Adrenal gland (tissue), 12 donors: ENCODE measurements around the gene MOSPD3. TPM values are rescaled to one million over a fixed set of nuclear protein-coding genes. Genes with fewer than 3 reads are reported as not detected.

Source experiments
- DNase-seq, 7 donors: peaks; one replicate each; pipeline ENCODE4 v3.0.0-alpha.2; 2019 to 2020
- H3K27ac ChIP-seq, 5 donors: fragments of 200-600 bp; sonication (generic) in 4 of 5; 1 replicate in 3 of 5; 2 replicates in 2 of 5; pipeline versions ENCODE4 v1.5.1 to v1.8.0; 2016 to 2020; ENCODE audit warnings: mild to moderate bottlenecking in 1 of 5
- H3K27me3 ChIP-seq: fragments of 200-600 bp; 2 replicates; pipeline ENCODE4 v1.8.0; 2021
- H3K36me3 ChIP-seq, 2 donors: fragments of 200-600 bp; replicated peaks in 1 of 2; 1 replicate in 1 of 2; 2 replicates in 1 of 2; pipeline versions ENCODE4 v1.5.1 to v1.8.0; 2018 to 2022
- H3K4me1 ChIP-seq, 2 donors: fragments of 200-600 bp; replicated peaks in 1 of 2; 1 replicate in 1 of 2; 2 replicates in 1 of 2; pipeline versions ENCODE4 v1.5.1 to v1.8.0; 2018 to 2021
- H3K4me3 ChIP-seq, 4 donors: fragments of 200-600 bp; sonication (generic) in 3 of 4; one replicate each; pipeline ENCODE4 v1.5.1; 2016 to 2018
- H3K9me3 ChIP-seq, 3 donors: fragments of 200-600 bp; sonication (generic) in 1 of 3; replicated peaks in 1 of 3; 1 replicate in 2 of 3; 2 replicates in 1 of 3; pipeline versions ENCODE4 v1.5.1 to v1.8.0; 2016 to 2021
- CTCF ChIP-seq, 6 experiments: fragments of 450-650 bp in 4 of 6; fragments of 200-600 bp in 2 of 6; sonication (generic) in 1 of 6; IDR thresholded peaks; 1 replicate in 5 of 6; 2 replicates in 1 of 6; pipeline versions ENCODE4 v1.5.1 to v1.8.0; 2016 to 2021; ENCODE audit warnings: antibody characterized with exemption in 6 of 6, mild to moderate bottlenecking in 2 of 6, moderate library complexity in 1 of 6
- POLR2A ChIP-seq, 2 donors: fragments of 450-650 bp; IDR thresholded peaks; one replicate each; pipeline ENCODE4 v1.6.1; 2017; ENCODE audit warnings: antibody characterized with exemption in 2 of 2, mild to moderate bottlenecking in 2 of 2, moderate library complexity in 1 of 2
- WGBS, 4 donors: extraction: QIAGEN DNeasy Blood & Tissue Kit in 2 of 4; methylation state at CpG; one replicate each; pipeline versions ENCODE4 v1.1.5 to v1.1.7; 2013 to 2017; 5-methylcytosine and 5-hydroxymethylcytosine counted together
- intact Hi-C, 2 donors: fragments of 100-400 bp; cut with DNase I; formaldehyde crosslinking; loops; one replicate each; pipeline versions ENCODE4 v1.14.1 to v1.15.0; 2022 to 2023
- polyA plus RNA-seq, 3 donors: library from polyadenylated mRNA; stranded (reverse); fragments of 200-250 nt in 2 of 3; fragments of 350-450 nt in 1 of 3; fragmentation: Illumina TruSeq in 1 of 3; extraction: RNeasy Lipid Tissue Mini Kit (QIAGEN cat#74804) in 1 of 3; gene quantifications; one replicate each; pipeline ENCODE4 v1.2.3, GENCODE V29; 2013 to 2014
- total RNA-seq, 9 donors: library from RNA; depleted of rRNA in 4 of 9; stranded (reverse); fragments of >200 nt in 4 of 9; fragments of 120-200 nt in 1 of 9; fragmentation: NEBNext Ultra II Directional in 1 of 9; extraction: Animal tissue kit (Norgen Biotek cat#: 25700) in 1 of 9; gene quantifications; one replicate each; pipeline versions ENCODE4 v1.1.0 to v1.2.4, GENCODE V29; 2013 to 2023
- donor health status: healthy with polysubstance abuse.
- donor health status: Bipolar disorder and iron deficiency.
- donor health status: DM: yes; HTN: yes; CAD: no.
- donor health status: DM: no; HTN: no; CAD: no.
- donor health status: DM: no; HTN: no; CAD: no.
- donor health status: DM: yes; HTN: yes; CAD: no.

The MOSPD3 gene
- total and polyA plus RNA-seq, 12 donors, result 14.0 to 54.5 (median 34.7) TPM

- Histone ChIP-seq H3K4me1 (peaks cover 40 to 52% of the 10 kb centered on the region in 2 donors), H3K36me3 (peaks cover 0 to 20% of the 10 kb centered on the region in 2 donors), H3K9me3 (no peaks in the 10 kb centered on the region), H3K27me3 (no peaks in the 10 kb centered on the region), H3K27ac (peak overlapping the region; percentile 7 to 95 (median 82)), H3K4me3 (no peak overlapping the region)
- intact Hi-C loops, result no loop called here
- TF ChIP-seq POLR2A (IDR thresholded peaks at IDR 0.05), result peak in 1 of 2 donors; percentile 15
- no peak for TF ChIP-seq CTCF (IDR thresholded peaks at IDR 0.05)
- DNase-seq, result peak; percentile 77 to 94 (median 92)
- 43 to 64% (median 59%) methylated on average over 3 to 10 of the region's 11 CpGs for WGBS, 4 donors
Observed at GRCh38 chr7:100568176-100568895, 44.0 kb upstream of the MOSPD3 start.

GRCh38 chr7:100568896-100569844 is 43.2 kb upstream of the MOSPD3 start:
- Histone ChIP-seq H3K9me3 (no peaks in the 10 kb centered on the region), H3K27ac (peak overlapping the region; percentile 82 to 95 (median 90)), H3K4me1 (peaks cover 40 to 48% of the 10 kb centered on the region in 2 donors), H3K36me3 (peaks cover 0 to 17% of the 10 kb centered on the region in 2 donors), H3K4me3 (peak overlapping the region in 1 of 4 donors; percentile 46), H3K27me3 (no peaks in the 10 kb centered on the region)
- peak; percentile 72 to 94 (median 90) for DNase-seq
- intact Hi-C loops, result no loop called here
- TF ChIP-seq CTCF (IDR thresholded peaks at IDR 0.05), result peak; percentile 14 to 67 (median 52)
- no peak for TF ChIP-seq POLR2A (IDR thresholded peaks at IDR 0.05)
- WGBS, 4 donors, result 26 to 39% (median 31%) methylated on average over 12 to 36 of the region's 36 CpGs

GRCh38 chr7:100570954-100571828 is 41.1 kb upstream of the MOSPD3 start:
- DNase-seq, result peak in 2 of 7 donors; percentile 63
- peak overlapping the region in 1 of 5 donors; percentile 95 for H3K27ac ChIP-seq
- no peaks in the 10 kb centered on the region for H3K27me3 ChIP-seq
- TF ChIP-seq CTCF (IDR thresholded peaks at IDR 0.05) (peak in 1 of 6 experiments; percentile 1), POLR2A (IDR thresholded peaks at IDR 0.05) (no peak)
- peaks cover 0 to 24% of the 10 kb centered on the region in 2 donors for H3K36me3 ChIP-seq
- H3K4me1 ChIP-seq, result peaks cover 40 to 43% of the 10 kb centered on the region in 2 donors
- no peaks in the 10 kb centered on the region for H3K9me3 ChIP-seq
- intact Hi-C loops, result loop anchor here in 1 of 2 donors (5.0 kb wide), 1 partner anchor 116 kb away; no protein-coding TSS in a partner anchor
- H3K4me3 ChIP-seq, result no peak overlapping the region
- 73 to 83% (median 77%) methylated on average over 17 to 26 of the region's 26 CpGs for WGBS, 4 donors
